MM.1S (cell line): ENCODE results near the gene FOXO6.

Source experiments
- EZH2 ChIP-seq: fragments of 300-600 bp; sonication (generic); optimal IDR thresholded peaks from 2 replicates; pipeline ENCODE3; 2017; ENCODE audit warnings: low read depth, mild to moderate bottlenecking, antibody characterized with exemption, low read length, mixed read lengths
- TF ChIP-seq, protein P1 (sequence below): fragments of 300-600 bp; sonication (generic); IDR thresholded peaks from 2 replicates; pipeline ENCODE4 v1.5.1; 2016; ENCODE audit warnings: antibody characterized with exemption, low read length, mixed read lengths

DNA sequence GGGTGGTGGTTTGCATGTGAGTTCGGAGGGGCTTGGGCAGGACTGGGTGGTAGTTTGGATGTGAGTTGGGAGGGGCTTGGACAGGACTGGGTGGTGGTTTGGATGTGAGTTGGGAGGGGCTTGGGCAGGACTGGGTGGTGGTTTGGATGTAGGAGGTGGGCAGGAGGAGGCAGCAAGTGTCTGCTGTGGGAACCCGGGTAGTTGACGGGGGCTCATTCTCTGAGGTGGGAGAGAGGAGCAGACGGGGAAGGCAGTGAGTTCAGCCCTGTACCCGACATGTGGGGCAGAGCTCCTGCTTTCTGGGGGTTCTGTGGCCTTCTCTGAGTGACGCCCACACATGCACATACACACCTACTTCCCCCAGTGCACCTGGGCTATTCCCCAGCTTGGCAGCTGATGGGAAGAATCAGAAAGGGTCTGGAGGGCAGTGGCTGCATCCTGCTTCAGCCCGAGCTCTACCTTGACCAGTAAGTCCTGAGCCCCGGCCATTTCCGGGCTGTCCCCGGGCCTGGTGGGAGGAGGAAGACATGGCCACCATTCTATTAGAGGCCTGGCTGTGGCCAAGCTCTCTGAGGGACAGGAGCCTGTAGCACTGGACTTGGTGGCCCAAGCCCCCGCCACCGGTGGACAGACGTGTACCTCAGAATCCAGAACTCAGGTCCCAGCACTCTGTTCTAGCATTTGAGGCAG, 65.1 kb downstream of the FOXO6 start:
- TF ChIP-seq, protein P1, sequence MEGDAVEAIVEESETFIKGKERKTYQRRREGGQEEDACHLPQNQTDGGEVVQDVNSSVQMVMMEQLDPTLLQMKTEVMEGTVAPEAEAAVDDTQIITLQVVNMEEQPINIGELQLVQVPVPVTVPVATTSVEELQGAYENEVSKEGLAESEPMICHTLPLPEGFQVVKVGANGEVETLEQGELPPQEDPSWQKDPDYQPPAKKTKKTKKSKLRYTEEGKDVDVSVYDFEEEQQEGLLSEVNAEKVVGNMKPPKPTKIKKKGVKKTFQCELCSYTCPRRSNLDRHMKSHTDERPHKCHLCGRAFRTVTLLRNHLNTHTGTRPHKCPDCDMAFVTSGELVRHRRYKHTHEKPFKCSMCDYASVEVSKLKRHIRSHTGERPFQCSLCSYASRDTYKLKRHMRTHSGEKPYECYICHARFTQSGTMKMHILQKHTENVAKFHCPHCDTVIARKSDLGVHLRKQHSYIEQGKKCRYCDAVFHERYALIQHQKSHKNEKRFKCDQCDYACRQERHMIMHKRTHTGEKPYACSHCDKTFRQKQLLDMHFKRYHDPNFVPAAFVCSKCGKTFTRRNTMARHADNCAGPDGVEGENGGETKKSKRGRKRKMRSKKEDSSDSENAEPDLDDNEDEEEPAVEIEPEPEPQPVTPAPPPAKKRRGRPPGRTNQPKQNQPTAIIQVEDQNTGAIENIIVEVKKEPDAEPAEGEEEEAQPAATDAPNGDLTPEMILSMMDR = no peak
- no peak for TF ChIP-seq EZH2
